Right cardiac atrium (tissue), 5 donors: ENCODE data around the gene NME7. TPM values are rescaled to one million over a fixed set of nuclear protein-coding genes. Genes with fewer than 3 reads are reported as not detected.

Experiments
- ATAC-seq, 2 donors: fragments of 200-7000 bp; cut with Tn5 transposase; one replicate each; pipeline versions ENCODE4 v1.8.0 to v1.9.1; 2020; ENCODE audit warnings: moderate library complexity in 2 of 2, mild to moderate bottlenecking in 1 of 2
- DNase-seq, 3 donors: peaks; one replicate each; pipeline ENCODE4 v3.0.0-alpha.2; 2020
- H3K27ac ChIP-seq: one replicate; pipeline ENCODE4 v1.5.1; 2013; ENCODE audit warnings: mild to moderate bottlenecking, low read length, control low read depth, moderate library complexity
- H3K27me3 ChIP-seq: one replicate; pipeline ENCODE4 v1.6.1; 2013; ENCODE audit not compliant: control insufficient read depth, insufficient read depth
- H3K4me1 ChIP-seq: one replicate; pipeline ENCODE4 v1.6.1; 2013; ENCODE audit warnings: low read length; ENCODE audit not compliant: control insufficient read depth, insufficient read depth
- H3K4me3 ChIP-seq: one replicate; pipeline ENCODE4 v1.5.1; 2013; ENCODE audit warnings: low read length, control low read depth
- H3K9me3 ChIP-seq: one replicate; pipeline ENCODE4 v1.6.1; 2013; ENCODE audit warnings: low read length; ENCODE audit not compliant: control insufficient read depth
- WGBS: extraction: QIAGEN DNeasy Blood & Tissue Kit; methylation state at CpG from one replicate; pipeline ENCODE4 v1.1.7; 2013; 5-methylcytosine and 5-hydroxymethylcytosine counted together
- intact Hi-C, 4 donors: fragments of 100-400 bp; cut with DNase I; formaldehyde crosslinking; loops; one replicate each; pipeline versions ENCODE4 v1.11.0 to v1.14.0; 2022 to 2023
- polyA plus RNA-seq: library from polyadenylated mRNA; stranded (reverse); fragments of 200-250 nt; gene quantifications from one replicate; pipeline ENCODE4 v1.2.3, GENCODE V29; 2013
- total RNA-seq, 4 donors: library from RNA; stranded (reverse); fragmentation: NEBNext Ultra II Directional; extraction: Animal tissue kit (Norgen Biotek cat#: 25700); gene quantifications; one replicate each; pipeline ENCODE4 v1.2.1, GENCODE V29; 2021
- donor health status: healthy with polysubstance abuse.
- donor health status: DM: no; HTN: yes; CAD: no.
- donor health status: DM: no; HTN: no; CAD: no.
- donor health status: DM: no; HTN: yes; CAD: no; lungs with severe emphysema.
- donor health status: DM: yes; HTN: yes; CAD: no.

Gene NME7
- total and polyA plus RNA-seq, 5 donors, result 8.7 to 15.1 (median 9.3) TPM

DNA sequence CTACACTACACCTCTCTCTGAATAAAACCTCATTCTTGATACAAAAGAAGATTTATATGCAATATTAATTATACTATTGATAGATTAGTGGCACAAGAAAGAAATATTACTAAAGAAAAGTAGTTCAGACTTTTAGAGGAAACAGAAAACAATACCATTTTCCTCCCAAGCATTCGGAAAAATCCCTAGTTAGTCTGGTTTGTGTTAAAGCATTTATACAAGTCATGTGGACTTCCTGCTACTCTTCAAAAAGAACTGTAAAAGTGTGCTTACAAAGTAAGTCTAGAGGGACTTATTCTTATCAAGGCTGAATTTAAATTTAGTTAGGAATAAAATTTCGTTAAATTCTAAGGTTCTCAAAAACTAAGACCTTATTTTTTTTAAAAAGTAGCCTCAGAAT lies 132.0 kb downstream of the NME7 start:
- no peak overlapping the region for H3K27ac ChIP-seq
- 45% methylated on average over 2 of the region's 2 CpGs for WGBS
- intact Hi-C loops, result no loop called here
- H3K27me3 ChIP-seq, result no peaks in the 10 kb centered on the region
- no peaks in the 10 kb centered on the region for H3K4me1 ChIP-seq
- DNase-seq, result no peak
- ATAC-seq, result no peak
- H3K4me3 ChIP-seq, result no peak overlapping the region
- no peaks in the 10 kb centered on the region for H3K9me3 ChIP-seq

DNA sequence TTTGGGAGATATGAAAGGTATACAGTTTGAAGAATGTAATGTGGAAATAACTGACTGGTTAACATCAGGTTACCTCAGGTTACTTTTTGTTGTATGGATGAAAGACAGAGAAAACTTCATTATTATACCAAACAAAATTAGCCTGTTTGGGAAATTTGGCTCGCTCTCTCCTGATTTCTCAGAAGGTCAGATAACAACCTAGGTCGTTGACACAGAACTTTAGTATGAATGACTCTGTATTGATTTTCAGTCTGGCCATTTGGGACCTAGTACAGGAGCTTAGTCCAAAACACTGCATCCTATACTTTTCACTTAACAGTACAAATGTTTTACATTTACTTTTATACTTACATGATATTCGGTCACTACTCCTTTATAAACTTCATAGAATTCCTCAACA lies 132.8 kb downstream of the NME7 start:
- Histone ChIP-seq H3K27me3 (no peaks in the 10 kb centered on the region), H3K4me1 (no peaks in the 10 kb centered on the region), H3K27ac (no peak overlapping the region), H3K9me3 (no peaks in the 10 kb centered on the region), H3K4me3 (no peak overlapping the region)
- DNase-seq, result no peak
- WGBS, result 89% methylated on average over 3 of the region's 3 CpGs
- intact Hi-C loops, result no loop called here
- ATAC-seq, result no peak

DNA sequence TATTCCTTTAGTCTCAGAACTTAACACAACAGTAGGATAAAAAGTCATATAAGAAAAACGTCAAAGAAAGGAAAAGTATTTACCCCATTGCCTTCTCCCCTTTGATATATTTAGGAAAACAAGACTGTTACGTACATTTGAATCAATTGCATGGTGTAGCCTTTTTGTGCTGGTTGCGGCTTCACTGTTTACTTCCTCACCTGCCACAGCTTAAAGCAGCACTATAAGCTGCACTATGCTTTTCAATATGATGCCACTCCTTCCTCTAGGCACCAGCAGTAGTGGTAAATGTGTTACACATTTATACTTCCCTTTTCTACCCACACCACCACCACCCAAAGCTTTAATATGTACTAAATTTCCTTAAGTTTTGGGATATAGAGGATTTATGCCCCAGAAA lies 150.0 kb downstream of the NME7 start:
- H3K27me3 ChIP-seq, result no peaks in the 10 kb centered on the region
- intact Hi-C loops, result no loop called here
- no peak for ATAC-seq
- no peak overlapping the region for H3K4me3 ChIP-seq
- H3K9me3 ChIP-seq, result no peaks in the 10 kb centered on the region
- WGBS, result 74% methylated on average over 3 of the region's 3 CpGs
- H3K4me1 ChIP-seq, result no peaks in the 10 kb centered on the region
- no peak for DNase-seq
- H3K27ac ChIP-seq, result no peak overlapping the region

DNA sequence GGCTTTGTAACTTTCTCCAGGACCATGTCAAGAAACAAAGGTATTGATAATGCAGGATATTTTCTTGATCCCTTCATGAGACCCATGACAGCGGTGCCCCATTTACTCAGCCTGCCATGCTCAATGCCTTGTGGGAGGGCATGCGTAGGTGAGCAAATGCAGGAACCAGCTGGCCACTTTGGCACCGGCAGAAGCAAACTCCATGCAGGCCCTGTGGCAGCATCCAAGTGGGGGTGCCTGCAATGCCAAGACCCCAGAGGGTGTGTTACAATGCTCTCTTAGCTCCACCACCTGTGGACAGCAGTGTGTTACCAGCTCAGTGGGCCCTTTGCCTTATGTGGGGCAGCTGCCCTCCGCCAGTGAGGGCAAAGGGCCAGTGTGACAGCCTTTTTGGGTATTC lies 153.0 kb downstream of the NME7 start:
- no peak for ATAC-seq
- no peak overlapping the region for H3K27ac ChIP-seq
- intact Hi-C loops, result no loop called here

DNA sequence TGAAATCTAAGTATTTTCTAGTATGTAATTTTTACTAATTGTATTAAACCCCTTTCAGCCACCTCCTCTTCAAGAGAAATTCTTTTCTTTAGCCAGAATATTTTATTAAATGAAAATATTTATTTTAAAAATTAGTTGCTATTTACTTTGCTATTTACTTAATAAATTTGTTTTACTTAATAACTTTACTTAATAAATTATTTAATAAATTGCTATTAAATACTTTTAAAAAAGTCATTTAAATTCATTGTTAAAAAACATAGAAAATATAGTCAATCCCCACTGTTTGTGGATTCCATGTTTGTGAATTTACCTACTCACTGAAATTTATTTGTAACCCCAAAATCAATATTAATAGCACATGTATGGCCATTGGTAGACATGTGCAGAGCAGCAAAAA lies 155.5 kb downstream of the NME7 start:
- no peak overlapping the region for H3K4me3 ChIP-seq
- ATAC-seq, result no peak
- intact Hi-C loops, result no loop called here
- no peak overlapping the region for H3K27ac ChIP-seq
- no peaks in the 10 kb centered on the region for H3K4me1 ChIP-seq
- H3K27me3 ChIP-seq, result no peaks in the 10 kb centered on the region
- DNase-seq, result no peak
- H3K9me3 ChIP-seq, result no peaks in the 10 kb centered on the region

More for the DNA sequence above, 153.0 kb downstream of the NME7 start:
- no peak overlapping the region for H3K4me3 ChIP-seq
- no peaks in the 10 kb centered on the region for H3K27me3 ChIP-seq
- peak in 1 of 3 donors; percentile 30 for DNase-seq
- no peaks in the 10 kb centered on the region for H3K4me1 ChIP-seq
- 95% methylated on average over 4 of the region's 4 CpGs for WGBS
- no peaks in the 10 kb centered on the region for H3K9me3 ChIP-seq

DNA sequence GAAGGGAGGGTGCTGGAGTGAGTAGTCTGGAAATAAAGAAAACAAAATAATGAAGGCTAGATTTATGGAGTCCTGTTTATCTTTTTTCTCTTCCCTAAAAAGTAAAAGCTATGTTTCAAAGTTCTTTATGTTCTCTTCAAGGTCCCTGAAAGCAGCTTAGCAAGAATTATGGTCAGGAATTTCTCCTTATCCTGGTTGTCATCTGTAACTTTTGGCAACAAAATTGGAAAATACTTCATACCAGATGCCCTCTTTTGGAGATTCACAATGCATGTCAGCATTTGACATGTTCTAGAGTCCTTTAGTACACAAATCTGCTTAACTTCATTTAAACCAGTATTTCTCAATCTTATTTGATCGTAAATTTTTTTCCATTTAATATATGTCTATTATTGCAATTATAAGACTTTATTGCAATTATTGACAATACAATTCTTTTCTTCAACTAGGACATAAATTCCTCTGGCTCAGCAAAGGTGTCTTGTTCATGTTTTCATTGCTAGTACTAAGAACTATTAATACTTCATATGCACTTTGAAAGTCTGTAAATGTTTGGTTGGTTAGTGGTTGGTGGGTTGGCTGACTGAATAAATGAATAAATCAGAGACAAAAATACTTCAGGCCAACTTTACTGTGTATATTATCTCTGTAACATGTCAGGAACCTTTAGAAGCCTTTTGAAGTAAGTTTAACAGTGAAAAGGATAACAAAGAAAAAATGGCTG lies 159.6 kb downstream of the NME7 start:
- 98% methylated on average over 1 of the region's 1 CpG for WGBS
- H3K27me3 ChIP-seq, result no peaks in the 10 kb centered on the region
- H3K4me3 ChIP-seq, result no peak overlapping the region
- no peak for DNase-seq
- intact Hi-C loops, result no loop called here
- no peak overlapping the region for H3K27ac ChIP-seq
- no peaks in the 10 kb centered on the region for H3K9me3 ChIP-seq
- ATAC-seq, result no peak
- no peaks in the 10 kb centered on the region for H3K4me1 ChIP-seq

DNA sequence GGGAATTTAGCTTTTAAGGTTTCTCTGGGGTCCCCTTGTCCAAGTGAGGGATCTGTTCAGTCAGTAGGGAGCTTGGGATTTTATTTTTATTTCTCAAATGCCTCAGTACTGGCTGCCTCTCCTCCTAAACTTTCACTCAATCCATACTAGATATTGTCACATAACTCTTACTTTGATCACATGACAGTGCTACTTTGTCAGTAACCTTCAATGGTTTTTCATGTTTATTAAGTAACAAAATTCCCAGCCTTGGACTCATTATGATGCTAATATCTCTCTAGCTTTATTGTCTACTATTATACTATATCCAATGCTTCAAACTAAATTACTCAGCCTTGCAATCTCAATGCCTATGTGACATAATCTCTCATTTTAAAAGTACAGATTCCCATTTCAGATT lies 163.4 kb downstream of the NME7 start:
- Histone ChIP-seq H3K4me1 (no peaks in the 10 kb centered on the region), H3K27ac (no peak overlapping the region), H3K9me3 (no peaks in the 10 kb centered on the region), H3K4me3 (no peak overlapping the region), H3K27me3 (no peaks in the 10 kb centered on the region)
- no peak for ATAC-seq
- intact Hi-C loops, result no loop called here
- DNase-seq, result no peak

DNA sequence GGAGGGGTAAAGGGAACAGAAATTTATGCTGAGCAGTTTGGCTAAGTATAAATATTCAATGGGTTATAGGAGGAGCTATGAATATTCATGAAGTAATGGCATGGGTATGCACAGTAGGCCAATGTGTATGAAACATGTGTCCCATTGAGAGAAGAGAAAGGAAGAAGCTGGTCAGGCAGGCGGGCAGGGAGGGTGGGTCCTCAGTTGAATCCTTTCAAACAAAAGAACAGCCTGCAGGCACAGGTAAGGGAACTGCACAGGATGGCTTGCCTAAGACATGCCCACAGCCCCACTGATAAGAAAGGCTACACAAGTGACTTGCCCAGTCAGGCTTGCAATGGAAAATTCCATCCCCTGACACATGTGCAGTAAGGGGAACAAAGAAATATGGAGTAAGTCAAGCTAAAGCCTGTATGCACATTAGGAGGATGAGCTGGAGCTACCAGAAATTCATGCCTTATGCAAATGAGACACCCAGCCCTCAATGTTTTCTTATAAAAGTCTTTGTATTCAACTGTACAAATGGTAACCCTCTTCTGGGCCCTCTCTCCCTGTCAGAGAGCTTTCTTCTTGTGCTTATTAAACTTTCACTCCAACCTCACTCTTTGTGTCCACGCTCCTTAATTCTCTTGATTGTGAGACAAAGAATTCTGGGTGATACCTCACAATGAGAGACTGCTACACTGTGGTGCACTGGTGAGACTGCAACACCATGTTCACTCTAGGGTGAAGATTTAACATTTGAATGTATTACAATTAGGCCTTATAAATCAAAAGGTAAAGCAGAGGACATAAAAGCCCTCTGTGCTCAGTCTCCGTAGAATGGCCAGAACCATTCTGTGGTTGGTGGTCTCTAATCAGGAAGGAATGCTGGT lies 164.6 kb downstream of the NME7 start:
- Histone ChIP-seq H3K4me3 (no peak overlapping the region), H3K4me1 (no peaks in the 10 kb centered on the region), H3K9me3 (no peaks in the 10 kb centered on the region), H3K27ac (no peak overlapping the region), H3K27me3 (no peaks in the 10 kb centered on the region)
- ATAC-seq, result no peak
- WGBS, result 98% methylated on average over 3 of the region's 3 CpGs
- intact Hi-C loops, result no loop called here
- DNase-seq, result no peak

DNA sequence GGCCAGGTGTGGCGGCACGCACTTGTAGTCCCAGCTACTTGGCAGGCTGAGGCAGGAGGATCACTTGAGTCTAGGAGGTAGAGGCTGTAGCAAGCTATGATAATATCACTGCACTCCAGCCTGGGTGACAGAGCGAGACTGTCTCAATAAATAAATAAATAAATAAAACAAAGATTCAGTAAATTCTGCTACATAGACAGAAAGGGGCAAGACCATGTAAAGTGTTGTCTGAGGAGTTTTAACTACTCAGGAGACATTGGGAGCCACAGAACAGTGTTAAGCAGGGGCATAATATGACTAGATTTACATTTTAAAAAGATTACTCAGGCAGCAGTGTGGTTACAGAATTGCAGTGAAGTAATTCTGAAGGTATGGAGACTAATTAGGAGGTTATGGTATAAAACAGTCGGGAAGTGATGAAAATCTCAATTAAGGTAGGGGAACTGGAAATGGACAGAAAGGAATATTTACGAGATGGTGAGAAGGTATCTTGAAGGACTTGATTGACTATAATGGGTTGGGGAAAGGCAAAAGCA lies 166.4 kb downstream of the NME7 start:
- DNase-seq (no peak), ATAC-seq (no peak)
- H3K4me3 ChIP-seq, result no peak overlapping the region
- no peak overlapping the region for H3K27ac ChIP-seq
- intact Hi-C loops, result no loop called here
- no peaks in the 10 kb centered on the region for H3K9me3 ChIP-seq
- no peaks in the 10 kb centered on the region for H3K4me1 ChIP-seq
- no peaks in the 10 kb centered on the region for H3K27me3 ChIP-seq
- whole genome bisulfite sequencing, result over 99% methylated on average over 5 of the region's 5 CpGs

DNA sequence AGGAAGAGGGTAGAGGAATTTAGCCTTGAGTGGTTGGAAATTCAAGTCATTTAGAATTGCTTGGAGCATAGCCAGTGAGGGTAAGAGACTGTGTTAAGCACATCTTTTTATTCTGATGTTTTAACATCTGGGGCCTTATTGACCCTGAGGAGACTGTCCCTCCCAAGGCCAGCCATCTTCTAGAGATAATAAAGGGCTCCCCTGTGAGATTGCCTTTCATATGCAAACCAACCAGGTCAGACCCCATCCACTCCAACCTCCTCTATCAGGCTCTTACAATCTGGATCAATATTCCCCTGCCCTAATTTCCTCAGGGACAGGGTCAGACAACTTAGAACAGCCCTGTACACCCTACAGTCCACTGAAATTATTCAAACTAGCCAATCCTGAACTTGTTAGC lies 167.3 kb downstream of the NME7 start:
- Histone ChIP-seq H3K9me3 (no peaks in the 10 kb centered on the region), H3K27me3 (no peaks in the 10 kb centered on the region), H3K4me1 (no peaks in the 10 kb centered on the region), H3K4me3 (no peak overlapping the region), H3K27ac (no peak overlapping the region)
- DNase-seq (no peak), ATAC-seq (no peak)
- intact Hi-C loops, result no loop called here

DNA sequence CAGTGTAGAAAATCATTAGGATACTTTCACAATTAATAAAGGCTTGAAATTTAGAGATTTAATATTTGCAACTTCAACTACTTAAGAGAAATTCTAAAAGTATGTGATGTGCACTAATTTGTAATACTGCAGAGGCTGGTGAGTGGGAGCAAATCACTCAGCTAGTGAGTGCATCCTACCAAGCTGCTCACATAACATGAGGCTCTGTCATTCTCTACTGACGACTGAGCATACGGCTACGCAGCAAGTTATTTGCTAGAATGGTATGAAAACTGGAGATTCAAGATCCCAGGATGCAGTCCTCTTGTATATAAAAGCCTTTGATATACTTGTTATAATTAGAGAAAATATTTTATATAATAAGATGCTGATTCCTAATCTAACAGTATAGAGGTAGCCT lies 171.0 kb downstream of the NME7 start:
- H3K4me1 ChIP-seq, result no peaks in the 10 kb centered on the region
- no peak overlapping the region for H3K4me3 ChIP-seq
- no peaks in the 10 kb centered on the region for H3K9me3 ChIP-seq
- DNase-seq (no peak), ATAC-seq (no peak)
- WGBS, result 98% methylated on average over 3 of the region's 3 CpGs
- no peak overlapping the region for H3K27ac ChIP-seq
- intact Hi-C loops, result loop anchor here in 1 of 4 donors (10.0 kb wide), 1 partner anchor 562 kb away; no protein-coding TSS in a partner anchor
- H3K27me3 ChIP-seq, result no peaks in the 10 kb centered on the region
